Measurements from ENCODE around the gene B4GALNT3. TPM values are rescaled to one million over a fixed set of nuclear protein-coding genes. Genes with fewer than 3 reads are reported as not detected.
A peak's percentile ranks its signal among the peaks of the same experiment; 100 is the strongest.

Gene B4GALNT3
- total RNA-seq, 2 experiments from 2014 or later, result 6.1 to 7.0 TPM

- H3K27me3 Mint-ChIP-seq, result peaks cover 17% of the 10 kb centered on the region
- H3K27ac Mint-ChIP-seq, result no peak overlapping the region
- ChIA-PET CTCF (interaction anchor here (0.6 to 3.3 kb wide), 6 partner anchors 15 to 229 kb away, joined by 3 to 13 read pairs (median 4); no protein-coding TSS in a partner anchor), POLR2A (no interaction called here)
- no peaks in the 10 kb centered on the region for H3K36me3 Mint-ChIP-seq (ENCODE audit: low read depth)
- no peak overlapping the region for H3K4me3 Mint-ChIP-seq
- no peak for DNase-seq
- no peaks in the 10 kb centered on the region for H3K9me3 Mint-ChIP-seq
- H3K4me1 Mint-ChIP-seq, result peaks cover 3% of the 10 kb centered on the region
Observed at GRCh38 chr12:591167-592023, 131.7 kb downstream of the B4GALNT3 start.

GRCh38 chr12:592024-592505, 132.3 kb downstream of the B4GALNT3 start:
- POLR2A ChIA-PET, result no interaction called here
- H3K36me3 Mint-ChIP-seq (ENCODE audit: low read depth), result no peaks in the 10 kb centered on the region

DNA sequence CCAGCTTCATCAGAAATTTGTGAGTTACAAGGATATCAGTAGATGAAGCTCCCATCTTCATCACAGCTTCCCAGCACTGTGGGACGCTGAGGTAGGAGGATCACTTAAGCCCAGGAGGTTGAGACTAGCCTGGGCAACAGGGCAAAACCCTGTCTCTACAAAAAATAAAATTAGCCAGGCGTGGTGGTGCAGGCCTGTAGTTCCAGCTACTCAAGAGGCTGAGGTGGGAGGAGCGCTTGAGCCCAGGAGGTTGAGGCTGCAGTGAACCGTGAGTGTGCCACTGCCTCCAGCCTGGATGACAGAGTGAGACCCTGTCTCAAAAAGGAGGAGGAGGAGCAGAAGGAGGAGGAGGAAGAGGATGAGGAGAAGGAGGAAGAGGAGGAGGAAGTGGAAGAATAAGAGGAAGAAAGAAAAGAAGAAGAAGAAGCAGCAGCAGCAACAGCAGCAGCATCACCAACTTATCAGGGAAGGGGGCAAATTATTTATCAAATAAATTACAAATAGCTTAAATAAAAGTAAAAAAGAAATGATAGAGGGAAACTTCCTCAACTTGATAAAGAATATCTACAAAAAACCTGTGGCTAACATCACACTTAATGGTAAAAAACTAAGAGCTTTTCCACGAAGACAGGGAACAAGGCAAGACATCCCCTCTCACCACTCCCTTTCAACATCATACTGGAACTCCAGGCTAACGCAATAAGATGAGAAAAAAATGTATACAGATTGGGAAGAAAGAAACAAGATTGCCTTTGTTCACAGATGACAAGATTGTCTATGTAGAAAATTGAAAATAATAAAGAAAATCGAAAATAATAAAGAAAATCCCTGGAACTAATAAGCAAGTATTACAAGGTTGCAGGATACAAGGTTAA, 133.9 kb downstream of the B4GALNT3 start:
- peaks cover 3% of the 10 kb centered on the region for H3K4me1 Mint-ChIP-seq
- no peaks in the 10 kb centered on the region for H3K36me3 Mint-ChIP-seq (ENCODE audit: low read depth)
- H3K4me3 Mint-ChIP-seq, result no peak overlapping the region
- DNase-seq, result no peak
- ChIA-PET POLR2A (interaction anchor here (0.6 kb wide), 1 partner anchor 13 kb away, joined by 5 read pairs; no protein-coding TSS in a partner anchor), CTCF (interaction anchor here (1.5 to 3.3 kb wide), 2 partner anchors 10 to 18 kb away, joined by 5 to 13 read pairs; no protein-coding TSS in a partner anchor)
- H3K27ac Mint-ChIP-seq, result no peak overlapping the region
- no peaks in the 10 kb centered on the region for H3K9me3 Mint-ChIP-seq
- H3K27me3 Mint-ChIP-seq, result peaks cover 17% of the 10 kb centered on the region

More at GRCh38 chr12:592024-592505, 132.3 kb downstream of the B4GALNT3 start:
- CTCF ChIA-PET, result interaction anchor here (1.0 to 3.3 kb wide), 6 partner anchors 15 to 222 kb away, joined by 3 to 13 read pairs (median 4); no protein-coding TSS in a partner anchor
- peaks cover 3% of the 10 kb centered on the region for H3K4me1 Mint-ChIP-seq
- DNase-seq, result no peak
- no peak overlapping the region for H3K27ac Mint-ChIP-seq
- no peak overlapping the region for H3K4me3 Mint-ChIP-seq
- H3K9me3 Mint-ChIP-seq, result no peaks in the 10 kb centered on the region
- peaks cover 17% of the 10 kb centered on the region for H3K27me3 Mint-ChIP-seq

- H3K27ac Mint-ChIP-seq, result no peak overlapping the region
- H3K4me1 Mint-ChIP-seq, result no peaks in the 10 kb centered on the region
- DNase-seq, result no peak
- peaks cover 16% of the 10 kb centered on the region for H3K27me3 Mint-ChIP-seq
- ChIA-PET POLR2A (no interaction called here), CTCF (interaction anchor here (1.4 to 2.2 kb wide), 4 partner anchors 12 to 153 kb away, joined by 3 to 8 read pairs (median 4); no protein-coding TSS in a partner anchor)
- no peaks in the 10 kb centered on the region for H3K9me3 Mint-ChIP-seq
- H3K4me3 Mint-ChIP-seq, result no peak overlapping the region
- no peaks in the 10 kb centered on the region for H3K36me3 Mint-ChIP-seq (ENCODE audit: low read depth)
Observed at GRCh38 chr12:597926-598568, 138.3 kb downstream of the B4GALNT3 start.

DNA sequence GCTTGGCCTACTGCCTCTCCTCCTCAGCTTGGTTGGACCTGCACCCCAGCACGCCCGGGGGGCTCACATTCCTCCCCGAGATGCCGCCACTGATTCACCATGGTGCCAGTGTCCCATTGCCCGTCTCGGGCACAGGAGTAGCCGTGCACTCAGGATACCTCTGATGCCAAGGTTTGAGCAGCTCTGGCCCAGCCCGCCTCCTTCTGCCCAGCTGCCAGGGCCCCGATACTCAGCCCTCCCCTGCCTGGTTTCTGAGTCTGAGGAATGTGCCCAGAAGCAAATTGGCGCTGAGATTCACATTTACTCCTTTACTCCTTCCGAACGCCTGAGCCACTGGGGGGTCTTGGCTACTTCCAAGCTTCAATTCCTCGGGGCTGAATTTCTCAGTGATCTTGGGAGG, 140.0 kb downstream of the B4GALNT3 start:
- H3K27ac Mint-ChIP-seq, result no peak overlapping the region
- no peak overlapping the region for H3K4me3 Mint-ChIP-seq

DNA sequence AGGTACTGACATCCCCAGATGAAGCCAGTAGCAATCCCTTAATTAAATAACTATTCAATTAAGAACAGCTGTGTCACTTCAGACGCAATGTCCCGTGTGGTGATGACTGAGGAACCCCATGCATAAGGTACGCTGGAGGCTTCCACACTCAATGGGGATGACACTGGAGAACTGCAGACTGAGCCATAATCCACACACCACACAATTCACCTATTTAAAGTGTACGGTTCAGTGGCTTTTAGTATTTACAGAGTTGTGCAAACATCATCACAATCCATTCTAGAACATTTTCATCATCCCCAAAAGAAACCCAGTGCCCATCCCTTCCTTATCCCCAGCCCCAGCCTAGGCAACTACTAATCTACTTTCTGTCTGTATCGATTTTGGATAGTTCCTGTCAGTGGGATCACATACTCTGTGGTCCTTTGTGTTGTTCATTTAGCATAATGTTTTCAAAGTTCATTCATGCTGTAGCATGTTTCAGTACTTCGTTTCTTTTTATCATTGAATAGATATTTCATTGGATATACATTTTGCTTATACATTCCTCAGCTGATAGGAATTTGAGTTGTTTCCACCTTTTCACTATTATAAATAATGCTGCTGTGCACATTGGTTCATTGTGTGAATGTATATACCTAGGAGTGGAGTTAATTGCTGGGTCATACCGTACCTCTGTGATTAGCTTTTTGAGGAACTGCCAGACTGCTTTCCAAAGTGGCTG, 142.4 kb downstream of the B4GALNT3 start:
- ChIA-PET POLR2A (no interaction called here), CTCF (interaction anchor here (0.6 to 2.1 kb wide), 3 partner anchors 23 to 47 kb away, joined by 3 to 5 read pairs (median 3); no protein-coding TSS in a partner anchor)
- Mint-ChIP-seq H3K4me3 (no peak overlapping the region), H3K36me3 (ENCODE audit: low read depth) (no peaks in the 10 kb centered on the region), H3K27me3 (no peaks in the 10 kb centered on the region), H3K27ac (no peak overlapping the region), H3K9me3 (no peaks in the 10 kb centered on the region), H3K4me1 (peaks cover 6% of the 10 kb centered on the region)
- no peak for DNase-seq

More for the DNA sequence above, 140.0 kb downstream of the B4GALNT3 start:
- DNase-seq, result no peak
- H3K4me1 Mint-ChIP-seq, result no peaks in the 10 kb centered on the region
- POLR2A ChIA-PET, result interaction anchor here (0.6 kb wide), 1 partner anchor 23 kb away, joined by 3 read pairs; no protein-coding TSS in a partner anchor
- H3K9me3 Mint-ChIP-seq, result no peaks in the 10 kb centered on the region
- H3K27me3 Mint-ChIP-seq, result peaks cover 3% of the 10 kb centered on the region
- H3K36me3 Mint-ChIP-seq (ENCODE audit: low read depth), result no peaks in the 10 kb centered on the region
- CTCF ChIA-PET, result interaction anchor here (0.5 to 2.2 kb wide), 7 partner anchors 10 to 154 kb away, joined by 3 to 6 read pairs (median 4); no protein-coding TSS in a partner anchor

DNA sequence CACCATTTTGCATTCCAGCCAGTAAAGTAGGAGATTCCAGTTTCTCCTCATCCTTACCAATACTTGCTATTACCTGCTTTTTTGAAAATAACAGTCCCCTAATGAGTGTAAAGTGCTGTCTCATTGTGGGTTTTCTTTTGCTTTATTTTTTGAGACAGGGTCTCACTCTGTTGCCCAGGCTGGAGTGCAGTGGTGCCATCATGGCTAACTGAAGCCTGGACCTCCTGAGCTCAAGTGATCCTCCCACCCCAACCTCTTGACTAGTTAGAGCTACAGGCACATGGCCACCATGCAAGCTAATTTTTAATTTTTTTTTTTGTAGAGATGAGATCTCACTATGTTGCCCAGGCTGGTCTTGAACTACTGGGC, 142.9 kb downstream of the B4GALNT3 start:
- Mint-ChIP-seq H3K27me3 (no peaks in the 10 kb centered on the region), H3K4me3 (no peak overlapping the region), H3K27ac (no peak overlapping the region), H3K4me1 (peaks cover 12% of the 10 kb centered on the region), H3K36me3 (ENCODE audit: low read depth) (no peaks in the 10 kb centered on the region), H3K9me3 (no peaks in the 10 kb centered on the region)
- POLR2A ChIA-PET, result no interaction called here
- CTCF ChIA-PET, result interaction anchor here (0.6 to 2.0 kb wide), 4 partner anchors 9 to 343 kb away, joined by 3 to 7 read pairs (median 4); no protein-coding TSS in a partner anchor
- no peak for DNase-seq

DNA sequence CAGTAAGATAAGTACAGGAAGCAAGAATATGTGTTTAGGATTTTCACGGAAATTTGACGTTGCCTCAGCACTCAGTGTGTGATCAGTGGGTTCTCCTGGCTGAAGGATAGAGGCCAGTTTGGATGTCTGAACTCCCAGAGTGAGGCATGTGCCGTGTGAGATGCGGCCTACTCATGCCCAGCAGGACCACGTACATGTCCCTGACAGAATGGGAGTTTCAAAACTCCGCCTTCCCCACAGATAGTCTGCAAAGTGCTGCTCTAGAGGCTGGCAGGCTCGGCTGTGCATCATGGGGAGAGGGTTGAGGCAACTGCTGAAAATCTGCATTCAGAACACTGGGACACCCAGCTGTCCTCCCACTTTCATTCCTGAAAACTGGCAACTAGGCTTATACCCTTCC, 145.2 kb downstream of the B4GALNT3 start:
- no peaks in the 10 kb centered on the region for H3K36me3 Mint-ChIP-seq (ENCODE audit: low read depth)
- DNase-seq, result no peak
- H3K4me3 Mint-ChIP-seq, result no peak overlapping the region
- no peaks in the 10 kb centered on the region for H3K9me3 Mint-ChIP-seq
- no peaks in the 10 kb centered on the region for H3K27me3 Mint-ChIP-seq
- ChIA-PET CTCF (interaction anchor here (1.1 kb wide), 1 partner anchor 29 kb away, joined by 3 read pairs; no protein-coding TSS in a partner anchor), POLR2A (no interaction called here)
- no peak overlapping the region for H3K27ac Mint-ChIP-seq
- peaks cover 27% of the 10 kb centered on the region for H3K4me1 Mint-ChIP-seq

GRCh38 chr12:607541-608001, 147.8 kb downstream of the B4GALNT3 start:
- CTCF ChIA-PET, result interaction anchor here (0.5 to 2.5 kb wide), 8 partner anchors 16 to 143 kb away, joined by 3 to 10 read pairs (median 4); no protein-coding TSS in a partner anchor
- Mint-ChIP-seq H3K4me3 (no peak overlapping the region), H3K36me3 (ENCODE audit: low read depth) (no peaks in the 10 kb centered on the region), H3K27me3 (no peaks in the 10 kb centered on the region), H3K4me1 (peaks cover 40% of the 10 kb centered on the region), H3K9me3 (no peaks in the 10 kb centered on the region), H3K27ac (no peak overlapping the region)
- DNase-seq, result peak; percentile 19
- POLR2A ChIA-PET, result no interaction called here

- ChIA-PET POLR2A (no interaction called here), CTCF (interaction anchor here (0.7 to 2.5 kb wide), 8 partner anchors 11 to 341 kb away, joined by 3 to 10 read pairs (median 3); partner anchors contain the start of gene RAD52)
- Mint-ChIP-seq H3K27ac (no peak overlapping the region), H3K4me3 (no peak overlapping the region), H3K9me3 (no peaks in the 10 kb centered on the region), H3K27me3 (no peaks in the 10 kb centered on the region), H3K4me1 (peaks cover 40% of the 10 kb centered on the region), H3K36me3 (ENCODE audit: low read depth) (no peaks in the 10 kb centered on the region)
- no peak for DNase-seq
Observed at GRCh38 chr12:608413-608812, 148.7 kb downstream of the B4GALNT3 start.

GRCh38 chr12:608921-609320, 149.2 kb downstream of the B4GALNT3 start:
- H3K4me3 Mint-ChIP-seq, result no peak overlapping the region
- no peaks in the 10 kb centered on the region for H3K36me3 Mint-ChIP-seq (ENCODE audit: low read depth)
- CTCF ChIA-PET, result interaction anchor here (0.8 to 2.5 kb wide), 5 partner anchors 11 to 341 kb away, joined by 3 to 10 read pairs (median 3); partner anchors contain the start of gene RAD52
- POLR2A ChIA-PET, result no interaction called here
- no peaks in the 10 kb centered on the region for H3K27me3 Mint-ChIP-seq
- DNase-seq, result no peak
- H3K4me1 Mint-ChIP-seq, result peaks cover 40% of the 10 kb centered on the region
- no peaks in the 10 kb centered on the region for H3K9me3 Mint-ChIP-seq
- H3K27ac Mint-ChIP-seq, result no peak overlapping the region
